ENCODE data around the gene INHBB.

GRCh38 chr2:120323214-120323613 is 22.7 kb upstream of the INHBB start:
- TF ChIP-seq CTCF (IDR thresholded peaks at IDR 0.05) (no peak), POLR2A (IDR thresholded peaks at IDR 0.05) (no peak)

Data from heart left ventricle (tissue), 13 donors.